GM18867 (cell line): ENCODE data around the gene RRP8.

Source experiments
- ATAC-seq: cut with Tn5 transposase; IDR thresholded peaks from one replicate; pipeline ENCODE4 v1.9.1; 2021; ENCODE audit warnings: mild to moderate bottlenecking, moderate library complexity; ENCODE audit not compliant: unreplicated experiment

Gene RRP8

GRCh38 chr11:6604790-6605189, 1.4 kb upstream of the RRP8 start:
- ATAC-seq: no peak

- ATAC-seq: peak; percentile 40
Measured at GRCh38 chr11:6604081-6604626, 738 bp upstream of the RRP8 start.

- no peak for ATAC-seq
Measured at GRCh38 chr11:6602096-6602940, 1.1 kb downstream of the RRP8 start.

- ATAC-seq: no peak
Measured at GRCh38 chr11:6601041-6601461, 2.4 kb downstream of the RRP8 start.

- ATAC-seq: no peak
Measured at GRCh38 chr11:6599881-6600390, 3.5 kb downstream of the RRP8 start.

GRCh38 chr11:6599449-6599848, 4.0 kb downstream of the RRP8 start:
- no peak for ATAC-seq

- ATAC-seq: no peak
Measured at GRCh38 chr11:6598555-6598954, 4.9 kb downstream of the RRP8 start.

GRCh38 chr11:6596239-6596877, 7.1 kb downstream of the RRP8 start:
- ATAC-seq: no peak

GRCh38 chr11:6594142-6594768, 9.2 kb downstream of the RRP8 start:
- ATAC-seq: no peak

GRCh38 chr11:6588018-6588417, 15.4 kb downstream of the RRP8 start:
- no peak for ATAC-seq

GRCh38 chr11:6587360-6587953, 16.0 kb downstream of the RRP8 start:
- no peak for ATAC-seq

GRCh38 chr11:6586434-6587359, 16.7 kb downstream of the RRP8 start:
- ATAC-seq: no peak

- ATAC-seq: no peak
Measured at GRCh38 chr11:6584528-6584927, 18.9 kb downstream of the RRP8 start.

GRCh38 chr11:6583584-6583983, 19.8 kb downstream of the RRP8 start:
- no peak for ATAC-seq

- ATAC-seq: no peak
Measured at GRCh38 chr11:6579681-6580080, 23.7 kb downstream of the RRP8 start.

GRCh38 chr11:6578134-6578533, 25.3 kb downstream of the RRP8 start:
- ATAC-seq: no peak

- ATAC-seq: no peak
Measured at GRCh38 chr11:6576471-6577373, 26.7 kb downstream of the RRP8 start.

GRCh38 chr11:6574816-6575715, 28.4 kb downstream of the RRP8 start:
- ATAC-seq: no peak
